Thymus (tissue), 11 donors: ENCODE measurements around the gene IL1RN. TPM values are rescaled to one million over a fixed set of nuclear protein-coding genes. Genes with fewer than 3 reads are reported as not detected.
"Not testable (repeated sequence)": the region's sequence is repeated elsewhere in the genome, so short reads cannot be mapped to it uniquely, and the experiment has no call there.

ENCODE experiments used
- DNase-seq, 9 donors: peaks; one replicate each; pipeline ENCODE4 v3.0.0-alpha.2; 2013; ENCODE audit warnings: low spot score in 9 of 9, low read depth in 6 of 9, missing footprints in 1 of 9
- H3K27ac ChIP-seq, 2 donors: one replicate each; pipeline ENCODE4 v1.5.1; 2013; ENCODE audit warnings: control low read depth in 1 of 2, low read depth in 1 of 2, low read length in 1 of 2, mild to moderate bottlenecking in 1 of 2, moderate library complexity in 1 of 2
- H3K27me3 ChIP-seq, 2 donors: one replicate each; pipeline ENCODE4 v1.5.1; 2013; ENCODE audit warnings: low read length in 1 of 2; ENCODE audit not compliant: control insufficient read depth in 2 of 2, insufficient read depth in 1 of 2
- H3K36me3 ChIP-seq, 2 donors: one replicate each; pipeline ENCODE4 v1.5.1; 2013; ENCODE audit warnings: low read length in 1 of 2, mild to moderate bottlenecking in 1 of 2, moderate library complexity in 1 of 2; ENCODE audit not compliant: control insufficient read depth in 2 of 2, insufficient read depth in 2 of 2
- H3K4me1 ChIP-seq, 2 donors: one replicate each; pipeline ENCODE4 v1.5.1; 2013; ENCODE audit warnings: low read length in 2 of 2; ENCODE audit not compliant: control insufficient read depth in 2 of 2, insufficient read depth in 2 of 2
- H3K4me3 ChIP-seq, 2 donors: one replicate each; pipeline ENCODE4 v1.5.1; 2013; ENCODE audit warnings: low read length in 2 of 2, control low read depth in 1 of 2, mild to moderate bottlenecking in 1 of 2
- H3K9me3 ChIP-seq, 2 donors: one replicate each; pipeline ENCODE4 v1.5.1; 2013; ENCODE audit warnings: low read length in 1 of 2, mild to moderate bottlenecking in 1 of 2; ENCODE audit not compliant: control insufficient read depth in 2 of 2, insufficient read depth in 1 of 2
- WGBS: extraction: QIAGEN DNeasy Blood & Tissue Kit; methylation state at CpG from one replicate; pipeline ENCODE4 v1.1.7; 2013; 5-methylcytosine and 5-hydroxymethylcytosine counted together
- polyA plus RNA-seq: library from polyadenylated mRNA; stranded (reverse); fragments of 200-250 nt; gene quantifications from one replicate; pipeline ENCODE4 v1.2.3, GENCODE V29; 2013
- total RNA-seq: library from RNA; stranded (reverse); fragments of 120-200 nt; gene quantifications from one replicate; pipeline ENCODE4 v1.2.4, GENCODE V29; 2013
- donor health status: healthy.

The IL1RN gene
- total and polyA plus RNA-seq, 2 donors, result 2.7 to 16.9 TPM

DNA sequence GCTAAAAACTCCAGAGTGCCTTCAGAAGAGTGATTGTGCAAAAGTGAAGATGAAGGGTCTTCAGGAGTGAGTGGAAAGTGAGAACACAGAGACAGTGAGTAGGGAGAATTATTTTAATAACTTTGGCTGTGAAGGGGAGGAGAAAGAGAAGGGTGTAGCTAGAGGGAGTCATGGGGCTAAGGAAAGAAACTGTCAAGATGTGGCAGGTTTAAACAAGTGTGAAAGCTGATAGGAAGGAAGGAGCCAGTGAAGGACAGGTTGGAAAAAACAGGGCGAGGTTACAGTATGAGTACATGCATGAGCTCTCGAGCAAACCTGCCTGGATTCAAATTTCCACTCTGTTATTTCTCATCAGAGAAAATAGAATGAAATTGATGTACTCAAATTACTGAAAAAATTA lies 41.9 kb upstream of the IL1RN start:
- Histone ChIP-seq H3K27me3 (no peaks in the 10 kb centered on the region), H3K4me3 (no peak overlapping the region), H3K36me3 (no peaks in the 10 kb centered on the region), H3K9me3 (no peaks in the 10 kb centered on the region), H3K4me1 (no peaks in the 10 kb centered on the region), H3K27ac (no peak overlapping the region)
- WGBS, result 96% methylated on average over 2 of the region's 2 CpGs
- peak in 1 of 9 donors; percentile 24 for DNase-seq

DNA sequence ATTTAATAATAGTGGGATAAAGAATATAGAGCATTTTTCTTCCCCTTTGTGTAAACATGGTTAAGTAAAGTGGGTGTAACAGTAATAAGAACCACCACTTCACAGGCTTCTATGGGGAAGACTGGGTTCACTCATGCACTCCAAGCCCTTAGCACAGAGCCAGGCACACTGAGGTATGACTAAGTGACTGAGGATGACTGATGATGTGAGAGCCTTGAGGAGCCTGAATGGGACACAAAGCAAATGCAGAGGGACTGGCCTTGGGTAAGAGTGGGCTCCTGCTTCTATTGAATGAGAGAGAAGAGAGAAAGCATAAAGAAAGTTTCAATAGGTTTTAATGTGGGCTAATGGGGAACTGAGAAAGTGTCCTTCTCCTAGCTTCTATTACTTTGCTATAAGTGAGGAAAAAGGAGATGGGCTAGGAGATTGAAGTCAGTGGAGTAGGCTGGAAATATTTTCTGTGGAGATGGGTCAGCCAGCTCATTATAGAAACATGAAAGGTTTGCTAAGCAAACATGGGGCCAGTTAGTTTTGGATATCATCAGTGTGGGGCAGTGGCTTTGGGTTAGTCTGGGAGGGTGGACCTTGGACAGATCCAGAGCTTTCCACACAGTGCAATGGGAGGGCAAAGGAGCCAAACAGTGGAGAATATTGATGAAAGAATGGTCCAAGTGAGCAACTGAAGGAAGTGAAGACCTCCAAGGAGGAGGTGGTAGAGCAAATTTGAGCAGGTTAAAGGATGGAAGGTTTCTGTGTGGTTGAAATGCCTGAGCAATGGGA lies 39.0 kb upstream of the IL1RN start:
- no peak for DNase-seq
- Histone ChIP-seq H3K27me3 (no peaks in the 10 kb centered on the region), H3K36me3 (no peaks in the 10 kb centered on the region), H3K9me3 (no peaks in the 10 kb centered on the region), H3K4me3 (no peak overlapping the region), H3K27ac (no peak overlapping the region), H3K4me1 (no peaks in the 10 kb centered on the region)

DNA sequence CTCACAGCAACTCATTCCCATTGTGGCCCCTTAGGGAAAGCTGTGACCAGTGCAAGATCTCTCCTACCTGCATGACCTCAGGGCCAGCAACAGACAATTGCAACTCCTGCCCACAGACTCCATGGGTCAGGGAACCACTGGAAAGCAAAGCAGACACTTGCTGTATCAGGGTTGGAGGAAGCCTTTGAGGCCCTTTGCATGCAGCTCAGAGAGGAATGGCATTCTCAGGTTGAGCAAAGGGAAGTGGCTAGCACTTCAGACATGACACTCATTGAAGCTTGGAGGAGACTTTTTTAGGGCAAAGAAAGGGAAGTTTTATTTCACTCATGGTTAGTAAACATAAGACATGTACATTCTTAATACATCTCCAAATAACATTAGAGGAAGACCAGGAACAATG lies 37.5 kb upstream of the IL1RN start:
- H3K4me1 ChIP-seq, result no peaks in the 10 kb centered on the region
- H3K27ac ChIP-seq, result no peak overlapping the region
- no peaks in the 10 kb centered on the region for H3K27me3 ChIP-seq
- no peak for DNase-seq
- H3K9me3 ChIP-seq, result no peaks in the 10 kb centered on the region
- H3K36me3 ChIP-seq, result no peaks in the 10 kb centered on the region
- H3K4me3 ChIP-seq, result no peak overlapping the region

DNA sequence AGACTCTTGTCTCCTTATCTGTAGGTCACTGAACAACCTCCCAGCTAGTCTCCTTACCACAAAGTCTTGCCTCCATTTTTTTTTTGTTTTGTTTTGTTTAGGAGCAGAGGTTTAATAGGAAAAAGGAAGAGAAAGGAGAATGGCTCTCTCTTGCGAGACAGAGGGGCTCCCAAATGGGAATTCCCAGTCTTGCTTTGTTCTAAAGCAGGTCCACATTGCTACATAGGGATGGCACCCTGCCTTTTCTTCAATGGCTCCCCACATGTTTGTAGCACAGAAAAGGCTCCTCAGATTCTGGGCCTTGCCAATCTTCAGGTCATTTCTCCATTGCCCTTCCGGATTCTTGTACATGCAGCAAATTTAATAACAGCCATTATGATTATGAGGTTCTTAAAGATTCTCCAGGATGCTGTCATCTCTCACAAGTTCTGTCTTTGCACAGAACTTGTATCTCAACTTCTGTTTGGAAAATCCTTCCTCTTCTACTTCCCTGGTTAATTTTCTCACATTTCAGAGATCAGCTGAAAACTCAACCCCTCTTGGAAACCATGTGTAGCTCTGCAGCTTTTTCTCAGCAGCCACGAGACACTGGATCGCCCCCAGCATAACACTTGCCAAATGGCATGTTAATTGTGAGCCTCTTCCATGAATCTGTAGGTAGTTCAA lies 36.0 kb upstream of the IL1RN start:
- DNase-seq, result no peak
- 83% methylated on average over 4 of the region's 4 CpGs for WGBS
- no peaks in the 10 kb centered on the region for H3K36me3 ChIP-seq

DNA sequence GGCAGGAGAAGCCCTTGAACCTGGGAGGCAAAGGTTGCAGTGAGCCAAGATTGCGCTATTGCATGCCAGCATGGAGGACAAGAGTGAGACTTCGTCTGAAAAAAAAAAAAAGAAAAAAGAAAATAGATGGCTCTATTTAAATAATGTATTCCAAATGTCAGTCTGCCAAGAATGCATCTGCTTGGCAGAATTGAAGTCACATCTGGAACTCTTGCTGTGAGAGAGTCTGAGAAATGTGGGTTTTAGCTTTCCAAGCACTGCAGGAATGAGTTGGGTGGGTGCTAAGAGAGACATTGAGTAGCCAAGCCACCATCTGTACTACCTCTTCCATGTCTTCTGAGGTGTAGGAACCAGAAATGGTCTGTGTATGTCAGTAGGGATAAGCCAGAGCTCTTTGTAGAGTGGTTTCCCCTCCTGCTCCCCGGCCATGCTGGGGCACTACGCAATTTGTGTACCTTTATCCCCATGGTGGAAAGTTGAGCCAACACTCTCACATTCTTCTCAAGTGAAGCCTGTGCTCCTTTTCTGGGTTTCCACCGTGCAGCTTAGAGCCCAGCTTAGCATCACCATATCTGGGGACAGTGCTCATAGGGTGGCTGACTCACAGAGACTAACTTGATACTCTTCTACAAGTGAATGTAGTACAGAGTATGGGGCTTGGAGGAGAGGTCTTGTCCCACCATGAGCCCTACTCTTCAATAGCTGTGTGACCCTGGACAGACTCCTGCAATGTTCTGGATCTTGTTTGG lies 34.4 kb upstream of the IL1RN start:
- H3K36me3 ChIP-seq, result no peaks in the 10 kb centered on the region
- H3K4me3 ChIP-seq, result no peak overlapping the region
- H3K4me1 ChIP-seq, result no peaks in the 10 kb centered on the region
- no peak for DNase-seq
- WGBS, result 98% methylated on average over 5 of the region's 5 CpGs
- H3K27ac ChIP-seq, result no peak overlapping the region
- no peaks in the 10 kb centered on the region for H3K27me3 ChIP-seq
- H3K9me3 ChIP-seq, result no peaks in the 10 kb centered on the region

More for the DNA sequence above, 36.0 kb upstream of the IL1RN start:
- Histone ChIP-seq H3K4me1 (no peaks in the 10 kb centered on the region), H3K27me3 (no peaks in the 10 kb centered on the region), H3K9me3 (no peaks in the 10 kb centered on the region), H3K4me3 (no peak overlapping the region), H3K27ac (no peak overlapping the region)

DNA sequence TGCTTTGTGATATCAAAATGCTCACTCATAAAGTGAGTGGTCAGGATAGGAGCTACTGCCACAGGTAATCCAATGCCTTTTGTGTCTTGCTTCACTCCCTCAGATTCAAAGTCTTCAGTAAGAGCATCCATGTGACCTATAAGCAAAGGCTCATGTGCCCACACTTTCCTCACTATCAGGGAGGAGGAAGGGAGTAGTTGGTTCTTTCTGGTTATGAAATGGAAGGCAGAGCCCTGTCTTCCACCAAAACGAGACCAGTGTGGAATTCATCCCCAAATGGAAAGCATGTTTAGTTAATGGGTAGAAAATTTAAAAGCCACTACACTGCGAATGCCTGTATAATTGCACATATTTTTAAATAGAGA lies 33.8 kb upstream of the IL1RN start:
- WGBS, result 73% methylated on average over 2 of the region's 2 CpGs
- no peak overlapping the region for H3K27ac ChIP-seq
- H3K4me1 ChIP-seq, result no peaks in the 10 kb centered on the region
- DNase-seq, result no peak
- H3K9me3 ChIP-seq, result no peaks in the 10 kb centered on the region
- H3K4me3 ChIP-seq, result no peak overlapping the region
- no peaks in the 10 kb centered on the region for H3K36me3 ChIP-seq
- H3K27me3 ChIP-seq, result no peaks in the 10 kb centered on the region

DNA sequence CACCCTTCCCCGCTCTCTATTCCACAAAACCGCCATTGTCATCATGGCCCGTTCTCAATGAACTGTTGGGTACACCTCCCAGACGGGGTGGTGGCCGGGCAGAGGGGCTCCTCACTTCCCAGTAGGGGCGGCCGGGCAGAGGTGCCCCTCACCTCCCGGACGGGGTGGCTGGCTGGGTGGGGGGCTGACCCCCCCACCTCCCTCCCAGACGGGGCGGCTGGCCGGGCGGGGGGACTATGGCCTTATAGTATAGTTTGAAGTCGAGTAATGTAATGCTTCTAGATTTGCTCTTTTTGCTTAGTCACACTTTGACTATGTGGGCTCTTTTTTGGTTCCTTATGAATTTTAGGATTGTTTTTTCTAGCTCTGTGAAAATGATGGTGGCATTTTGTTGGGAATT lies 31.1 kb upstream of the IL1RN start:
- 97% methylated on average over 14 of the region's 14 CpGs for WGBS
- H3K27ac ChIP-seq, H3K4me3 ChIP-seq, DNase-seq, H3K27me3 ChIP-seq, H3K9me3 ChIP-seq, H3K4me1 ChIP-seq, H3K36me3 ChIP-seq: not testable (repeated sequence)

DNA sequence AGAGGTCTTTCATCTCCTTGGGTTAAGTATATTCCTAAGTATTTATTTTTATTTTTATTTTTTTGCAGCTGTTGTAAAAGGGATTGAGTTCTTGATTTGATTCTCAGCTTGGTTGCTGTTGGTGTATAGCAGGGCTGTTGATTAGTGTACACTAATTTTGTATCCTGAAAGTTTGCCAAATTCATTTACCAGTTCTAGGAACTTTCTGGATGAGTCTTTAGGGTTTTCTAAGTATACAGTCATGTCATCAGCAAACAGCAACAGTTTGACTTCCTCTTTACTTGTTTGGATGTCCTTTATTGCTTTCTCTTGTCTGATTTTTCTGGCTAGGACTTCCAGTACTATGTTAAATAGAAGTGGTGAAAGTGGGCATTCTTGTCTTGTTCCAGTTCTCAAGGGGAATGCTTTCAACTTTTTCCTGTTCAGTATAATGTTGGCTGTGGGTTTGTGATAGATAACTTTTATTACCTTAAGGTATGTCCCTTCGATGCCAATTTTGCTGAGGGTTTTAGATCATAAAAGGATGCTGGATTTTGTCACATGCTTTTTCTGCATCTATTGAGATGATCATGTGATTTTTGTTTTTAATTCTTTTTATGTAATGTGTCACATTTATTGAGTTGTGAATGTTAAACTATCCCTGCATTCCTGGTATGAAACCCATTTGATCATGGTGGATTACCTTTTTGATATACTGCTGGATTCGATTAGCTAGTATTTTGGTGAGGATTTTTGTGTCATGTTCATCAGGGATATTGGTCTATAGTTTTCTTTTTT lies 30.4 kb upstream of the IL1RN start:
- H3K27ac ChIP-seq, DNase-seq, H3K4me1 ChIP-seq, H3K9me3 ChIP-seq, H3K27me3 ChIP-seq, H3K4me3 ChIP-seq, H3K36me3 ChIP-seq: not testable (repeated sequence)
- WGBS, result 97% methylated on average over 2 of the region's 2 CpGs

DNA sequence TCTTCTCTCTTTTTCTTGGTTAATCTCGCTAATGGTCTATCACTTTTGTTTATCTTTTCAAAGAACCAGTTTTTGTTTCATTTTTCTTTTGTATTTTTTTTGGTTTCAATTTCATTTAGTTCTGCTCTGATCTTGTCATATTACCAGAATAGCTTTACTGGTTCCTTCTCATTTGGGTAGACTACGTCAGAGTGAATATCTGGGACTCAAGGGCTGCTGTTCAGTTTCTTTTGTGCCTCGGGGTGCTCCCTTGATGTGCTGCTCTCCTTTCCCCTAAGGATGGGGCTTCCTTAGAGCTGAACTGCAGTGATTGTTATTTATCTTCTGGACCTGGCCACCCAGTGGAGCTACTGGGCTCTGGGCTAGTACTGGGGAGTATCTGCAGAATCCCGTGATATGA lies 29.4 kb upstream of the IL1RN start:
- 84% methylated on average over 4 of the region's 4 CpGs for WGBS
- H3K4me3 ChIP-seq, result no peak overlapping the region
- H3K9me3 ChIP-seq, result peaks cover 0 to 4% of the 10 kb centered on the region in 2 donors
- no peaks in the 10 kb centered on the region for H3K27me3 ChIP-seq
- no peaks in the 10 kb centered on the region for H3K36me3 ChIP-seq
- DNase-seq, result no peak
- no peak overlapping the region for H3K27ac ChIP-seq
- no peaks in the 10 kb centered on the region for H3K4me1 ChIP-seq
